ENCODE results near the gene OAS2. TPM values are rescaled to one million over a fixed set of nuclear protein-coding genes. Genes with fewer than 3 reads are reported as not detected.

OAS2 gene
- total RNA-seq, 2 donors from 2014 or later = 3.0 to 3.2 TPM

- Histone ChIP-seq H3K4me1 (peaks cover 8% of the 10 kb centered on the region), H3K27me3 (no peaks in the 10 kb centered on the region), H3K9ac (ENCODE audit: low read depth in 2 of 2, low read length in 2 of 2) (peak overlapping the region; percentile 81 to 92), H3K9me3 (no peaks in the 10 kb centered on the region), H3K4me3 (peak overlapping the region; percentile 70), H3K36me3 (no peaks in the 10 kb centered on the region), H3K27ac (peak overlapping the region; percentile 81)
- intact Hi-C loops (cut with DNase I) = loop anchor here (5.0 kb wide), 1 partner anchor 36 kb away; no protein-coding TSS in a partner anchor
- no peak for TF ChIP-seq CTCF (IDR thresholded peaks at IDR 0.05)
- no peak for DNase-seq
These were observed 39.6 kb upstream of the OAS2 start for GRCh38 chr12:112938751-112939150.

- H3K27me3 ChIP-seq = no peaks in the 10 kb centered on the region
- H3K9me3 ChIP-seq = no peaks in the 10 kb centered on the region
- intact Hi-C loops (cut with DNase I) = loop anchor here (5.0 kb wide), 1 partner anchor 38 kb away; no protein-coding TSS in a partner anchor
- H3K9ac ChIP-seq (ENCODE audit: low read depth in 2 of 2, low read length in 2 of 2) = peak overlapping the region; percentile 3 to 36
- no peak overlapping the region for H3K4me3 ChIP-seq
- H3K36me3 ChIP-seq = no peaks in the 10 kb centered on the region
- no peak overlapping the region for H3K27ac ChIP-seq
- no peak for TF ChIP-seq CTCF (IDR thresholded peaks at IDR 0.05)
- DNase-seq = no peak
- peaks cover 8% of the 10 kb centered on the region for H3K4me1 ChIP-seq
These were observed 38.4 kb upstream of the OAS2 start for GRCh38 chr12:112939761-112940381.

- H3K36me3 ChIP-seq = no peaks in the 10 kb centered on the region
- H3K9ac ChIP-seq (ENCODE audit: low read depth in 2 of 2, low read length in 2 of 2) = no peak overlapping the region
- H3K27me3 ChIP-seq = no peaks in the 10 kb centered on the region
- no peak overlapping the region for H3K4me3 ChIP-seq
- intact Hi-C loops (cut with DNase I) = no loop called here
- no peak overlapping the region for H3K27ac ChIP-seq
- H3K4me1 ChIP-seq = peaks cover 8% of the 10 kb centered on the region
- no peak for TF ChIP-seq CTCF (IDR thresholded peaks at IDR 0.05)
- DNase-seq = no peak
- H3K9me3 ChIP-seq = no peaks in the 10 kb centered on the region
These were observed 36.6 kb upstream of the OAS2 start for GRCh38 chr12:112941528-112942335.

- H3K9ac ChIP-seq (ENCODE audit: low read depth in 2 of 2, low read length in 2 of 2) = no peak overlapping the region
- H3K27ac ChIP-seq = no peak overlapping the region
- H3K4me3 ChIP-seq = no peak overlapping the region
- TF ChIP-seq CTCF (IDR thresholded peaks at IDR 0.05) = no peak
- no peaks in the 10 kb centered on the region for H3K36me3 ChIP-seq
- DNase-seq = no peak
- intact Hi-C loops (cut with DNase I) = no loop called here
- H3K27me3 ChIP-seq = no peaks in the 10 kb centered on the region
- H3K4me1 ChIP-seq = peaks cover 8% of the 10 kb centered on the region
- no peaks in the 10 kb centered on the region for H3K9me3 ChIP-seq
These were observed 35.7 kb upstream of the OAS2 start for GRCh38 chr12:112942572-112942971.

- no peaks in the 10 kb centered on the region for H3K27me3 ChIP-seq
- no peak overlapping the region for H3K27ac ChIP-seq
- peaks cover 4% of the 10 kb centered on the region for H3K4me1 ChIP-seq
- intact Hi-C loops (cut with DNase I) = no loop called here
- no peaks in the 10 kb centered on the region for H3K36me3 ChIP-seq
- TF ChIP-seq CTCF (IDR thresholded peaks at IDR 0.05) = no peak
- DNase-seq = peak; percentile 12
- H3K9ac ChIP-seq (ENCODE audit: low read depth in 2 of 2, low read length in 2 of 2) = no peak overlapping the region
- H3K9me3 ChIP-seq = no peaks in the 10 kb centered on the region
- H3K4me3 ChIP-seq = no peak overlapping the region
These were observed 34.2 kb upstream of the OAS2 start for GRCh38 chr12:112944024-112944690.

Data from colonic mucosa (tissue), 4 donors.